ENCODE measurements around the gene CBLL1. TPM values are rescaled to one million over a fixed set of nuclear protein-coding genes. Genes with fewer than 3 reads are reported as not detected.

The CBLL1 gene
- total and polyA plus RNA-seq, 2 of the 13 experiments (the other 11 are each of a cell fraction or from before 2014, with no cell fraction given), result 8.8 to 10.5 TPM

- TF ChIP-seq HMGA1 (CRISPR knock-in tag; conservative IDR thresholded peaks at IDR 0.05), result no peak
- peak; percentile 43; the same call in 1 of the 2 replicates for TF ChIP-seq NRL (CRISPR knock-in tag; IDR thresholded peaks at IDR 0.05; ENCODE audit: borderline replicate concordance)
- TF ChIP-seq HOXA7 (CRISPR knock-in tag; IDR thresholded peaks at IDR 0.05), result no peak
- TF ChIP-seq, protein P1, sequence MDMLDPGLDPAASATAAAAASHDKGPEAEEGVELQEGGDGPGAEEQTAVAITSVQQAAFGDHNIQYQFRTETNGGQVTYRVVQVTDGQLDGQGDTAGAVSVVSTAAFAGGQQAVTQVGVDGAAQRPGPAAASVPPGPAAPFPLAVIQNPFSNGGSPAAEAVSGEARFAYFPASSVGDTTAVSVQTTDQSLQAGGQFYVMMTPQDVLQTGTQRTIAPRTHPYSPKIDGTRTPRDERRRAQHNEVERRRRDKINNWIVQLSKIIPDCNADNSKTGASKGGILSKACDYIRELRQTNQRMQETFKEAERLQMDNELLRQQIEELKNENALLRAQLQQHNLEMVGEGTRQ (IDR thresholded peaks at IDR 0.05; ENCODE audit: low read depth, low read length), result no peak
- TF ChIP-seq, protein P1 (CRISPR knock-in tag; IDR thresholded peaks at IDR 0.05; ENCODE audit: borderline replicate concordance), result no peak
- peak; percentile 95 for TF ChIP-seq RAD21 (CRISPR knock-in tag; IDR thresholded peaks at IDR 0.05)
- peak; percentile 97 for TF ChIP-seq THAP11 (CRISPR knock-in tag; IDR thresholded peaks at IDR 0.05)
- TF ChIP-seq, protein P2, sequence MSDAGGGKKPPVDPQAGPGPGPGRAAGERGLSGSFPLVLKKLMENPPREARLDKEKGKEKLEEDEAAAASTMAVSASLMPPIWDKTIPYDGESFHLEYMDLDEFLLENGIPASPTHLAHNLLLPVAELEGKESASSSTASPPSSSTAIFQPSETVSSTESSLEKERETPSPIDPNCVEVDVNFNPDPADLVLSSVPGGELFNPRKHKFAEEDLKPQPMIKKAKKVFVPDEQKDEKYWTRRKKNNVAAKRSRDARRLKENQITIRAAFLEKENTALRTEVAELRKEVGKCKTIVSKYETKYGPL (CRISPR knock-in tag; IDR thresholded peaks at IDR 0.05), result no peak
- TF ChIP-seq PRPF4 (IDR thresholded peaks at IDR 0.05; ENCODE audit: low read depth, low read length, poor library complexity, severe bottlenecking), result no peak
- TF ChIP-seq, protein P3, sequence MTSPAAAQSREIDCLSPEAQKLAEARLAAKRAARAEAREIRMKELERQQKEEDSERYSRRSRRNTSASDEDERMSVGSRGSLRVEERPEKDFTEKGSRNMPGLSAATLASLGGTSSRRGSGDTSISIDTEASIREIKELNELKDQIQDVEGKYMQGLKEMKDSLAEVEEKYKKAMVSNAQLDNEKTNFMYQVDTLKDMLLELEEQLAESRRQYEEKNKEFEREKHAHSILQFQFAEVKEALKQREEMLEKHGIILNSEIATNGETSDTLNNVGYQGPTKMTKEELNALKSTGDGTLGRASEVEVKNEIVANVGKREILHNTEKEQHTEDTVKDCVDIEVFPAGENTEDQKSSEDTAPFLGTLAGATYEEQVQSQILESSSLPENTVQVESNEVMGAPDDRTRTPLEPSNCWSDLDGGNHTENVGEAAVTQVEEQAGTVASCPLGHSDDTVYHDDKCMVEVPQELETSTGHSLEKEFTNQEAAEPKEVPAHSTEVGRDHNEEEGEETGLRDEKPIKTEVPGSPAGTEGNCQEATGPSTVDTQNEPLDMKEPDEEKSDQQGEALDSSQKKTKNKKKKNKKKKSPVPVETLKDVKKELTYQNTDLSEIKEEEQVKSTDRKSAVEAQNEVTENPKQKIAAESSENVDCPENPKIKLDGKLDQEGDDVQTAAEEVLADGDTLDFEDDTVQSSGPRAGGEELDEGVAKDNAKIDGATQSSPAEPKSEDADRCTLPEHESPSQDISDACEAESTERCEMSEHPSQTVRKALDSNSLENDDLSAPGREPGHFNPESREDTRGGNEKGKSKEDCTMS (CRISPR knock-in tag; conservative IDR thresholded peaks at IDR 0.05), result no peak
- TF ChIP-seq, protein P4, sequence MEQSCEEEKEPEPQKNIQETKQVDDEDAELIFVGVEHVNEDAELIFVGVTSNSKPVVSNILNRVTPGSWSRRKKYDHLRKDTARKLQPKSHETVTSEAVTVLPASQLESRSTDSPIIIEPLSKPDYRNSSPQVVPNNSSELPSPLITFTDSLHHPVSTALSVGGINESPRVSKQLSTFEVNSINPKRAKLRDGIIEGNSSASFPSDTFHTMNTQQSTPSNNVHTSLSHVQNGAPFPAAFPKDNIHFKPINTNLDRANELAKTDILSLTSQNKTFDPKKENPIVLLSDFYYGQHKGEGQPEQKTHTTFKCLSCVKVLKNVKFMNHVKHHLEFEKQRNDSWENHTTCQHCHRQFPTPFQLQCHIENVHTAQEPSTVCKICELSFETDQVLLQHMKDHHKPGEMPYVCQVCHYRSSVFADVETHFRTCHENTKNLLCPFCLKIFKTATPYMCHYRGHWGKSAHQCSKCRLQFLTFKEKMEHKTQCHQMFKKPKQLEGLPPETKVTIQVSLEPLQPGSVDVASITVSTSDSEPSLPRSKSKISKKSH (CRISPR knock-in tag; IDR thresholded peaks at IDR 0.05; ENCODE audit: borderline replicate concordance), result 0 out of 2 replicates have a peak, but pooled peaks have one; percentile 81
- TF ChIP-seq ZNF577 (CRISPR knock-in tag; IDR thresholded peaks at IDR 0.05; ENCODE audit: borderline replicate concordance, low read depth), result 0 out of 2 replicates have a peak, but pooled peaks have one; percentile 40
- TF ChIP-seq FOXM1 (CRISPR knock-in tag; IDR thresholded peaks at IDR 0.05), result no peak
- TF ChIP-seq, protein P5, sequence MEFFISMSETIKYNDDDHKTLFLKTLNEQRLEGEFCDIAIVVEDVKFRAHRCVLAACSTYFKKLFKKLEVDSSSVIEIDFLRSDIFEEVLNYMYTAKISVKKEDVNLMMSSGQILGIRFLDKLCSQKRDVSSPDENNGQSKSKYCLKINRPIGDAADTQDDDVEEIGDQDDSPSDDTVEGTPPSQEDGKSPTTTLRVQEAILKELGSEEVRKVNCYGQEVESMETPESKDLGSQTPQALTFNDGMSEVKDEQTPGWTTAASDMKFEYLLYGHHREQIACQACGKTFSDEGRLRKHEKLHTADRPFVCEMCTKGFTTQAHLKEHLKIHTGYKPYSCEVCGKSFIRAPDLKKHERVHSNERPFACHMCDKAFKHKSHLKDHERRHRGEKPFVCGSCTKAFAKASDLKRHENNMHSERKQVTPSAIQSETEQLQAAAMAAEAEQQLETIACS (CRISPR knock-in tag; IDR thresholded peaks at IDR 0.05), result no peak; the same call in 1 of the 2 replicates
- TF ChIP-seq PHF8 (CRISPR knock-in tag; IDR thresholded peaks at IDR 0.05), result peak; percentile 96
- no peak for TF ChIP-seq ZNF10 (CRISPR knock-in tag; IDR thresholded peaks at IDR 0.05; ENCODE audit: borderline replicate concordance, low read depth)
- TF ChIP-seq, protein P6, sequence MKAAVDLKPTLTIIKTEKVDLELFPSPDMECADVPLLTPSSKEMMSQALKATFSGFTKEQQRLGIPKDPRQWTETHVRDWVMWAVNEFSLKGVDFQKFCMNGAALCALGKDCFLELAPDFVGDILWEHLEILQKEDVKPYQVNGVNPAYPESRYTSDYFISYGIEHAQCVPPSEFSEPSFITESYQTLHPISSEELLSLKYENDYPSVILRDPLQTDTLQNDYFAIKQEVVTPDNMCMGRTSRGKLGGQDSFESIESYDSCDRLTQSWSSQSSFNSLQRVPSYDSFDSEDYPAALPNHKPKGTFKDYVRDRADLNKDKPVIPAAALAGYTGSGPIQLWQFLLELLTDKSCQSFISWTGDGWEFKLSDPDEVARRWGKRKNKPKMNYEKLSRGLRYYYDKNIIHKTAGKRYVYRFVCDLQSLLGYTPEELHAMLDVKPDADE (CRISPR knock-in tag; IDR thresholded peaks at IDR 0.05), result no peak
- TF ChIP-seq RCOR2 (CRISPR knock-in tag; IDR thresholded peaks at IDR 0.05), result no peak
- TF ChIP-seq JUNB (CRISPR knock-in tag; IDR thresholded peaks at IDR 0.05; ENCODE audit: borderline replicate concordance), result no peak
- no peak for TF ChIP-seq SIX1 (CRISPR knock-in tag; IDR thresholded peaks at IDR 0.05; ENCODE audit: borderline replicate concordance)
Measured at GRCh38 chr7:107743567-107744344, at the start of gene CBLL1 (continued).

Measured in HepG2 (cell line).